Liver (tissue), 9 donors: ENCODE data around the gene FNBP1. TPM values are rescaled to one million over a fixed set of nuclear protein-coding genes. Genes with fewer than 3 reads are reported as not detected.

ENCODE experiments used
- DNase-seq: peaks from one replicate; pipeline ENCODE4 v3.0.0-alpha.2; 2017; ENCODE audit warnings: low spot score
- H3K27ac ChIP-seq, 2 donors: one replicate each; pipeline ENCODE4 v1.7.0; 2013; ENCODE audit warnings: inconsistent platforms in 2 of 2, low read length in 2 of 2, control low read depth in 1 of 2, low read depth in 1 of 2, mild to moderate bottlenecking in 1 of 2
- H3K27me3 ChIP-seq, 4 donors: one replicate each; pipeline versions ENCODE4 v1.6.1 to v1.7.0; 2013; ENCODE audit warnings: low read length in 3 of 4, inconsistent platforms in 1 of 4, mild to moderate bottlenecking in 1 of 4, moderate library complexity in 1 of 4; ENCODE audit not compliant: control insufficient read depth in 4 of 4, insufficient read depth in 4 of 4
- H3K36me3 ChIP-seq, 4 donors: one replicate each; pipeline versions ENCODE4 v1.6.1 to v1.7.0; 2013; ENCODE audit warnings: low read length in 3 of 4, mild to moderate bottlenecking in 3 of 4, low read depth in 1 of 4, moderate library complexity in 1 of 4; ENCODE audit not compliant: control insufficient read depth in 4 of 4, insufficient read depth in 3 of 4
- H3K4me1 ChIP-seq, 4 donors: one replicate each; pipeline versions ENCODE4 v1.6.1 to v1.7.0; 2013; ENCODE audit warnings: low read length in 3 of 4, mild to moderate bottlenecking in 3 of 4, moderate library complexity in 1 of 4; ENCODE audit not compliant: control insufficient read depth in 4 of 4, insufficient read depth in 4 of 4
- H3K4me3 ChIP-seq, 3 donors: one replicate each; pipeline versions ENCODE4 v1.6.1 to v1.7.0; 2013; ENCODE audit warnings: low read length in 3 of 3, control low read depth in 1 of 3, low read depth in 1 of 3, mild to moderate bottlenecking in 1 of 3
- H3K9ac ChIP-seq, 2 donors: one replicate each; pipeline ENCODE4 v1.7.0; 2013; ENCODE audit warnings: low read length in 2 of 2, mild to moderate bottlenecking in 2 of 2, moderate library complexity in 2 of 2, control low read depth in 1 of 2, low read depth in 1 of 2
- H3K9me3 ChIP-seq, 4 donors: one replicate each; pipeline versions ENCODE4 v1.6.1 to v1.7.0; 2013; ENCODE audit warnings: low read length in 3 of 4; ENCODE audit not compliant: control insufficient read depth in 4 of 4
- EGR1 ChIP-seq, 2 donors: IDR thresholded peaks; 2 replicates each; pipeline ENCODE4 v1.6.1; 2016 to 2018; ENCODE audit warnings: antibody characterized with exemption in 2 of 2, low read depth in 2 of 2
- FOXA1 ChIP-seq: IDR thresholded peaks from 2 replicates; pipeline ENCODE4 v1.6.1; 2016; ENCODE audit warnings: antibody characterized with exemption
- FOXA2 ChIP-seq: IDR thresholded peaks from 2 replicates; pipeline ENCODE4 v1.6.1; 2016; ENCODE audit warnings: antibody characterized with exemption
- GABPA ChIP-seq, 2 donors: IDR thresholded peaks in 1 of 2; conservative IDR thresholded peaks in 1 of 2; 2 replicates each; pipeline ENCODE4 v1.6.1; 2016; ENCODE audit warnings: antibody characterized with exemption in 2 of 2, mild to moderate bottlenecking in 1 of 2, moderate library complexity in 1 of 2
- HNF4A ChIP-seq, 2 donors: conservative IDR thresholded peaks; 2 replicates each; pipeline ENCODE4 v1.6.1; 2016; ENCODE audit warnings: antibody characterized with exemption in 2 of 2, mild to moderate bottlenecking in 2 of 2
- HNF4G ChIP-seq: IDR thresholded peaks from 2 replicates; pipeline ENCODE4 v1.6.1; 2016; ENCODE audit warnings: antibody characterized with exemption
- JUND ChIP-seq, 2 donors: IDR thresholded peaks; 2 replicates each; pipeline ENCODE4 v1.6.1; 2016; ENCODE audit warnings: antibody characterized with exemption in 2 of 2
- NR2F2 ChIP-seq: IDR thresholded peaks from 2 replicates; pipeline ENCODE4 v1.6.1; 2016; ENCODE audit warnings: antibody characterized with exemption
- RAD21 ChIP-seq, 2 donors: IDR thresholded peaks; 2 replicates each; pipeline ENCODE4 v1.6.1; 2016; ENCODE audit warnings: antibody characterized with exemption in 2 of 2, mild to moderate bottlenecking in 2 of 2
- RXRA ChIP-seq, 2 donors: IDR thresholded peaks; 2 replicates each; pipeline ENCODE4 v1.6.1; 2017 to 2018; ENCODE audit warnings: antibody characterized with exemption in 2 of 2, mild to moderate bottlenecking in 1 of 2
- SP1 ChIP-seq: IDR thresholded peaks from 2 replicates; pipeline ENCODE4 v1.6.1; 2018; ENCODE audit warnings: antibody characterized with exemption, mild to moderate bottlenecking
- TAF1 ChIP-seq: conservative IDR thresholded peaks from 2 replicates; pipeline ENCODE4 v1.6.1; 2016; ENCODE audit warnings: antibody characterized with exemption, mild to moderate bottlenecking
- YY1 ChIP-seq: IDR thresholded peaks from 2 replicates; pipeline ENCODE4 v1.6.1; 2016; ENCODE audit warnings: antibody characterized with exemption, mild to moderate bottlenecking
- WGBS: extraction: QIAGEN DNeasy Blood & Tissue Kit; methylation state at CpG from one replicate; pipeline ENCODE4 v1.1.7; 2013; 5-methylcytosine and 5-hydroxymethylcytosine counted together
- polyA plus RNA-seq, 2 donors: library from polyadenylated mRNA; stranded (reverse) in 1 of 2; unstranded in 1 of 2; fragments of 200-250 nt in 1 of 2; fragments of >200 nt in 1 of 2; fragmentation: Nextera tagmentation in 1 of 2; extraction: Ambion mirVana in 1 of 2; gene quantifications; one replicate each; pipeline versions ENCODE4 v1.2.1 to v1.2.3, GENCODE V29; 2013 to 2015
- total RNA-seq, 2 donors: library from RNA; depleted of rRNA; stranded (reverse); fragments of >200 nt; gene quantifications; one replicate each; pipeline ENCODE4 v1.2.3, GENCODE V29; 2014
- TF ChIP-seq, protein P1 (sequence below): IDR thresholded peaks from 2 replicates; pipeline ENCODE4 v1.6.1; 2016; ENCODE audit warnings: antibody characterized with exemption
- TF ChIP-seq, protein P2 (sequence below): IDR thresholded peaks from 2 replicates; pipeline ENCODE4 v1.6.1; 2016; ENCODE audit warnings: antibody characterized with exemption, mild to moderate bottlenecking
- TF ChIP-seq, protein P3 (sequence below): IDR thresholded peaks from 2 replicates; pipeline ENCODE4 v1.6.1; 2016; ENCODE audit warnings: antibody characterized with exemption
- TF ChIP-seq, protein P4 (sequence below): fragments of 150-350 bp; IDR thresholded peaks from 2 replicates; pipeline ENCODE4 v1.5.1; 2017; ENCODE audit warnings: improper control_type of control experiment, low read depth, low read length; ENCODE audit not compliant: missing input control
- TF ChIP-seq, protein P5 (sequence below): IDR thresholded peaks from 2 replicates; pipeline ENCODE4 v1.6.1; 2016; ENCODE audit warnings: antibody characterized with exemption
- donor health status: healthy.
- donor health status: healthy.
- donor health status: healthy.
- donor health status: healthy.
- donor health status: healthy.

The FNBP1 gene
- total and polyA plus RNA-seq, 4 donors: 6.6 to 15.6 (median 12.3) TPM

DNA sequence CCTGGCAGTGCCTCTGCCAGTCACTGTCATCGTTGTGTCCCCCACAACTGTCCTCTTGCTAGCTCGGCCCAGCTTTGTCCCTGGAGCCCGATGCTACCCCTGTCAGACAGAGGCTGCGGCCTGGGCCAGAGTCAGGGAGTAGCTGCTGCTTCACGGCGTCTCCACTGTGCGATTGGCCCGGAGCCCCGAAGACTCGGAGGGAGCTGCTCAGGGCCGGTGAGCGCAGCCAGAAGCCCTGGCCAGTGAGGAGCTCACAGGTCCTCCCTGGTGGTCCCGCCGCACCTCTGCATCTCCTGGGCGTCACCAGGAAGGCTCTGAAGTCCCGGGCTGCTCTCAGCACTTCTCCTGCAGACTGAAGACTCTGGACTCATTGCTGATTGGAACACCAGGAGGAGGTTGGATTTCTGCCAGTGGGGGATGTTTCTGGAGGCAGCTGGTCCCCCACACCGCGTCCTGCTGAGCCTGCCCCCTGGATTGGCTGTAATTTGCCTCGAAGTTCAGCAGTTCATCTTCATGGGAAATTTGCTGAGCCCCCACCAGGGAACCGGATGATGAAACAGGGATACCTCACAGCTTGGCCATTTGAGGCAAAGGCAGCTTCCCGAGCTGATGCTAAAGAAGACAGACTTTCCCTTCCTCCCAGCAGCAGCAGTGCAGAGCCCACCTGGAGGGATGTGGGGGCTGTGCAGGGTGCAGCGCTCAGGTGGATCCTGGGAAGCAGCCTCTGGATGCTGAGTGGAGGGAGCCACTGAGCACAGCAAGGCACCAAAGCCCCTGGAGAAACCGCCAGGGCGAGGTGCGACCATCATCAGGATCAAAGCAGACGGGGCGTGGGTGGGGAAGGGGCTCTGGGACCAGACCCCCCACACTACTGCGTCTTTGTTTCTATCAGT, 162.1 kb downstream of the FNBP1 start:
- DNase-seq: no peak

DNA sequence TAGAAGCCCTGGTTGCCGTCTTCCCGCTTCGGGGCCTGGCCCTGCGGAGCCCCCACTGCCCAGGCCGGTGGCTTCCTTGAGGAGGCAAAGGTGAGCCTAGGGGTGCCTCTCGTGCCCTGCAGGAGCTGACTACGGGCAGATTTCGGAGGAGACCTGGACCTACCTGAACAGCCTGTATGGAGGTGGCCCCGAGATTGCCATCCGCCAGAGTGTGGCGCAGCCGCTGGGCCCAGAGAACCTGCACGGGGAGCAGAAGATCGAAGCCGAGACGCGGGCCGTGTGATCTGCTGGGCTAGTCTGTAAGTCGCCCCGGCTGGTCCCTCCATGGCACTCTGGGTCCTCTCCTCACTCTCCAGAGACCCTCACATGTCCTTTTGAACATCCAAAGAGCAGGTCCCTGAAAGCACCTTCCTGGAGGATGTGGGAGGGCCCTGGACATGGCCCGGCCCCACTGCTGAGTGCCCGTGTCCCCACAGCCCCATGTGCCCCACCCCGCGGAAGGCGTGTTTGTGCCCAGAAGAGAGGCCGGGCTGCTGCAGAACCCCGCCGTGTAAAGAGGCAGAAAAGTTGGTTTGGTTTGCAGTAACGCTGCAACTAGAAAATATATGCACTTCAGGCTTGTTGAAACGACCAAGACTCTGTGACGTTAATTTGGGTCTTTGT, 162.9 kb downstream of the FNBP1 start:
- Histone ChIP-seq H3K4me1 (peaks cover 0 to 15% (median 13%) of the 10 kb centered on the region in 4 donors), H3K9me3 (no peaks in the 10 kb centered on the region), H3K27ac (no peak overlapping the region), H3K27me3 (no peaks in the 10 kb centered on the region), H3K9ac (no peak overlapping the region), H3K4me3 (no peak overlapping the region), H3K36me3 (peaks cover 0 to 44% (median 10%) of the 10 kb centered on the region in 4 donors)
- 96% methylated on average over 31 of the region's 31 CpGs for WGBS
- no peak for DNase-seq
- TF ChIP-seq TAF1 (no peak), JUND (IDR thresholded peaks at IDR 0.05) (no peak), FOXA2 (no peak), YY1 (no peak), HNF4G (no peak), RAD21 (IDR thresholded peaks at IDR 0.05) (no peak), RXRA (IDR thresholded peaks at IDR 0.05) (no peak), EGR1 (IDR thresholded peaks at IDR 0.05; ENCODE audit: low read depth in 2 of 2) (no peak), FOXA1 (no peak), HNF4A (conservative IDR thresholded peaks at IDR 0.05) (no peak), GABPA (IDR thresholded peaks at IDR 0.05 in 1 of 2, conservative IDR thresholded peaks at IDR 0.05 in 1 of 2) (no peak), SP1 (no peak), NR2F2 (no peak)
- TF ChIP-seq, protein P1, sequence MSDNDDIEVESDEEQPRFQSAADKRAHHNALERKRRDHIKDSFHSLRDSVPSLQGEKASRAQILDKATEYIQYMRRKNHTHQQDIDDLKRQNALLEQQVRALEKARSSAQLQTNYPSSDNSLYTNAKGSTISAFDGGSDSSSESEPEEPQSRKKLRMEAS: no peak
- TF ChIP-seq, protein P2, sequence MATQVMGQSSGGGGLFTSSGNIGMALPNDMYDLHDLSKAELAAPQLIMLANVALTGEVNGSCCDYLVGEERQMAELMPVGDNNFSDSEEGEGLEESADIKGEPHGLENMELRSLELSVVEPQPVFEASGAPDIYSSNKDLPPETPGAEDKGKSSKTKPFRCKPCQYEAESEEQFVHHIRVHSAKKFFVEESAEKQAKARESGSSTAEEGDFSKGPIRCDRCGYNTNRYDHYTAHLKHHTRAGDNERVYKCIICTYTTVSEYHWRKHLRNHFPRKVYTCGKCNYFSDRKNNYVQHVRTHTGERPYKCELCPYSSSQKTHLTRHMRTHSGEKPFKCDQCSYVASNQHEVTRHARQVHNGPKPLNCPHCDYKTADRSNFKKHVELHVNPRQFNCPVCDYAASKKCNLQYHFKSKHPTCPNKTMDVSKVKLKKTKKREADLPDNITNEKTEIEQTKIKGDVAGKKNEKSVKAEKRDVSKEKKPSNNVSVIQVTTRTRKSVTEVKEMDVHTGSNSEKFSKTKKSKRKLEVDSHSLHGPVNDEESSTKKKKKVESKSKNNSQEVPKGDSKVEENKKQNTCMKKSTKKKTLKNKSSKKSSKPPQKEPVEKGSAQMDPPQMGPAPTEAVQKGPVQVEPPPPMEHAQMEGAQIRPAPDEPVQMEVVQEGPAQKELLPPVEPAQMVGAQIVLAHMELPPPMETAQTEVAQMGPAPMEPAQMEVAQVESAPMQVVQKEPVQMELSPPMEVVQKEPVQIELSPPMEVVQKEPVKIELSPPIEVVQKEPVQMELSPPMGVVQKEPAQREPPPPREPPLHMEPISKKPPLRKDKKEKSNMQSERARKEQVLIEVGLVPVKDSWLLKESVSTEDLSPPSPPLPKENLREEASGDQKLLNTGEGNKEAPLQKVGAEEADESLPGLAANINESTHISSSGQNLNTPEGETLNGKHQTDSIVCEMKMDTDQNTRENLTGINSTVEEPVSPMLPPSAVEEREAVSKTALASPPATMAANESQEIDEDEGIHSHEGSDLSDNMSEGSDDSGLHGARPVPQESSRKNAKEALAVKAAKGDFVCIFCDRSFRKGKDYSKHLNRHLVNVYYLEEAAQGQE: no peak
- TF ChIP-seq, protein P3, sequence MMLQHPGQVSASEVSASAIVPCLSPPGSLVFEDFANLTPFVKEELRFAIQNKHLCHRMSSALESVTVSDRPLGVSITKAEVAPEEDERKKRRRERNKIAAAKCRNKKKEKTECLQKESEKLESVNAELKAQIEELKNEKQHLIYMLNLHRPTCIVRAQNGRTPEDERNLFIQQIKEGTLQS: no peak
- TF ChIP-seq, protein P4, sequence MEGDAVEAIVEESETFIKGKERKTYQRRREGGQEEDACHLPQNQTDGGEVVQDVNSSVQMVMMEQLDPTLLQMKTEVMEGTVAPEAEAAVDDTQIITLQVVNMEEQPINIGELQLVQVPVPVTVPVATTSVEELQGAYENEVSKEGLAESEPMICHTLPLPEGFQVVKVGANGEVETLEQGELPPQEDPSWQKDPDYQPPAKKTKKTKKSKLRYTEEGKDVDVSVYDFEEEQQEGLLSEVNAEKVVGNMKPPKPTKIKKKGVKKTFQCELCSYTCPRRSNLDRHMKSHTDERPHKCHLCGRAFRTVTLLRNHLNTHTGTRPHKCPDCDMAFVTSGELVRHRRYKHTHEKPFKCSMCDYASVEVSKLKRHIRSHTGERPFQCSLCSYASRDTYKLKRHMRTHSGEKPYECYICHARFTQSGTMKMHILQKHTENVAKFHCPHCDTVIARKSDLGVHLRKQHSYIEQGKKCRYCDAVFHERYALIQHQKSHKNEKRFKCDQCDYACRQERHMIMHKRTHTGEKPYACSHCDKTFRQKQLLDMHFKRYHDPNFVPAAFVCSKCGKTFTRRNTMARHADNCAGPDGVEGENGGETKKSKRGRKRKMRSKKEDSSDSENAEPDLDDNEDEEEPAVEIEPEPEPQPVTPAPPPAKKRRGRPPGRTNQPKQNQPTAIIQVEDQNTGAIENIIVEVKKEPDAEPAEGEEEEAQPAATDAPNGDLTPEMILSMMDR: no peak

More for the DNA sequence above, 162.1 kb downstream of the FNBP1 start:
- TF ChIP-seq FOXA1: no peak
- no peak for TF ChIP-seq GABPA (IDR thresholded peaks at IDR 0.05 in 1 of 2, conservative IDR thresholded peaks at IDR 0.05 in 1 of 2)
- TF ChIP-seq, protein P3: no peak
- no peak for TF ChIP-seq HNF4A (conservative IDR thresholded peaks at IDR 0.05)
- no peak for TF ChIP-seq HNF4G
- no peak for TF ChIP-seq RXRA (IDR thresholded peaks at IDR 0.05)
- TF ChIP-seq, protein P5, sequence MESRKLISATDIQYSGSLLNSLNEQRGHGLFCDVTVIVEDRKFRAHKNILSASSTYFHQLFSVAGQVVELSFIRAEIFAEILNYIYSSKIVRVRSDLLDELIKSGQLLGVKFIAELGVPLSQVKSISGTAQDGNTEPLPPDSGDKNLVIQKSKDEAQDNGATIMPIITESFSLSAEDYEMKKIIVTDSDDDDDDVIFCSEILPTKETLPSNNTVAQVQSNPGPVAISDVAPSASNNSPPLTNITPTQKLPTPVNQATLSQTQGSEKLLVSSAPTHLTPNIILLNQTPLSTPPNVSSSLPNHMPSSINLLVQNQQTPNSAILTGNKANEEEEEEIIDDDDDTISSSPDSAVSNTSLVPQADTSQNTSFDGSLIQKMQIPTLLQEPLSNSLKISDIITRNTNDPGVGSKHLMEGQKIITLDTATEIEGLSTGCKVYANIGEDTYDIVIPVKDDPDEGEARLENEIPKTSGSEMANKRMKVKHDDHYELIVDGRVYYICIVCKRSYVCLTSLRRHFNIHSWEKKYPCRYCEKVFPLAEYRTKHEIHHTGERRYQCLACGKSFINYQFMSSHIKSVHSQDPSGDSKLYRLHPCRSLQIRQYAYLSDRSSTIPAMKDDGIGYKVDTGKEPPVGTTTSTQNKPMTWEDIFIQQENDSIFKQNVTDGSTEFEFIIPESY: no peak
- Histone ChIP-seq H3K9me3 (no peaks in the 10 kb centered on the region), H3K36me3 (peaks cover 0 to 36% (median 7%) of the 10 kb centered on the region in 4 donors), H3K27me3 (no peaks in the 10 kb centered on the region), H3K9ac (no peak overlapping the region), H3K27ac (no peak overlapping the region), H3K4me1 (peaks cover 3 to 23% (median 19%) of the 10 kb centered on the region in 4 donors), H3K4me3 (no peak overlapping the region)
- WGBS: 91% methylated on average over 28 of the region's 28 CpGs
